Measurements from ENCODE around the gene FZD7. TPM values are rescaled to one million over a fixed set of nuclear protein-coding genes. Genes with fewer than 3 reads are reported as not detected.

FZD7 gene
- total and polyA plus RNA-seq, 2 of the 8 experiments (the other 6 are each of a cell fraction or from before 2014, with no cell fraction given), result 176 to 246 TPM

- TF ChIP-seq MAFK (IDR thresholded peaks at IDR 0.05; ENCODE audit: low read depth, low read length), result peak; percentile 85; the same call in 1 of the 2 replicates
These were observed 5.0 kb downstream of the FZD7 start (continued) for GRCh38 chr2:202038471-202039277.

Measured in H1 (cell line).